ENCODE results near the gene ZNF513.
"Not testable (repeated sequence)": the region's sequence is repeated elsewhere in the genome, so short reads cannot be mapped to it uniquely, and the experiment has no call there.

Gene ZNF513, protein sequence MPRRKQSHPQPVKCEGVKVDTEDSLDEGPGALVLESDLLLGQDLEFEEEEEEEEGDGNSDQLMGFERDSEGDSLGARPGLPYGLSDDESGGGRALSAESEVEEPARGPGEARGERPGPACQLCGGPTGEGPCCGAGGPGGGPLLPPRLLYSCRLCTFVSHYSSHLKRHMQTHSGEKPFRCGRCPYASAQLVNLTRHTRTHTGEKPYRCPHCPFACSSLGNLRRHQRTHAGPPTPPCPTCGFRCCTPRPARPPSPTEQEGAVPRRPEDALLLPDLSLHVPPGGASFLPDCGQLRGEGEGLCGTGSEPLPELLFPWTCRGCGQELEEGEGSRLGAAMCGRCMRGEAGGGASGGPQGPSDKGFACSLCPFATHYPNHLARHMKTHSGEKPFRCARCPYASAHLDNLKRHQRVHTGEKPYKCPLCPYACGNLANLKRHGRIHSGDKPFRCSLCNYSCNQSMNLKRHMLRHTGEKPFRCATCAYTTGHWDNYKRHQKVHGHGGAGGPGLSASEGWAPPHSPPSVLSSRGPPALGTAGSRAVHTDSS

GRCh38 chr2:27380626-27381545, at the start of gene ZNF513:
TSS of gene ZNF513 (minus strand) at chr2:27380734. CDS start at chr2:27380526, 208 bp downstream.
- Mint-ChIP-seq H3K27me3 (no peaks in the 10 kb centered on the region), H3K27ac (peak within 1 kb of the TSS; percentile 96), H3K36me3 (peaks cover 12% of the 10 kb centered on the region), H3K4me1 (ENCODE audit: low read depth) (peaks cover 21% of the 10 kb centered on the region), H3K4me3 (peak within 1 kb of the TSS; percentile 93), H3K9me3 (ENCODE audit: low read depth) (no peaks in the 10 kb centered on the region)

DNA sequence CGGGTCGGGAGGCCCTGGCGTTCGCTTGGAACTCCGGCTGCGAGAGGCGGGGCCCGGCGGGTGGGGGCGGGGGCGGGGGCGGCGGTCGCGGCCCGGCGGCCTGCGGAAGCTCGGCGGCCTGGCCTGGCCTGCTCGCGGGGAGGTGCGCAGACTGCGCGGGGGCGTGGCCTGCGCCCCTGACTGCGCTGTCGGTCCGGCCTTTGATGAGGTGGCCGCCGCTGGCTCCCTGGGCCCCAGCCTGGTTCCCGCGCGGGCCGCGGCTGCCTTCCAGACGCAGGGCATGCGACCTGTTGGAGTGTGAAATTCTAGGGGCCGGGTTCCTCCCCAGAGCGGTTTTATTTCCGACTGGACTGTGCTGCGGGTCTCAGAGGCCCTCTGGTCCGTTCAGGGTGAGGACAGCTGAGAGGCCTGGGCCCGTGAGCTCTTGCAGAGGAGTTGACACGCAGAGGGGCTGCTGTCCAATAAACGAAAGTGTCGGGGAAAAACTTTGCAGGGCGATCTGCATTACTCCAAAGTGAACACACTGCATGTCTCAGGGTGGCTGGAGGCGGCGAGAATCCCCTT, 48.5 kb upstream of the ZNF513 start:
- Mint-ChIP-seq H3K9me3 (ENCODE audit: low read depth) (no peaks in the 10 kb centered on the region), H3K27me3 (no peaks in the 10 kb centered on the region), H3K36me3 (peaks cover 3% of the 10 kb centered on the region), H3K4me1 (ENCODE audit: low read depth) (peaks cover 43% of the 10 kb centered on the region), H3K27ac (peak overlapping the region; percentile 94), H3K4me3 (peak overlapping the region; percentile 98)

DNA sequence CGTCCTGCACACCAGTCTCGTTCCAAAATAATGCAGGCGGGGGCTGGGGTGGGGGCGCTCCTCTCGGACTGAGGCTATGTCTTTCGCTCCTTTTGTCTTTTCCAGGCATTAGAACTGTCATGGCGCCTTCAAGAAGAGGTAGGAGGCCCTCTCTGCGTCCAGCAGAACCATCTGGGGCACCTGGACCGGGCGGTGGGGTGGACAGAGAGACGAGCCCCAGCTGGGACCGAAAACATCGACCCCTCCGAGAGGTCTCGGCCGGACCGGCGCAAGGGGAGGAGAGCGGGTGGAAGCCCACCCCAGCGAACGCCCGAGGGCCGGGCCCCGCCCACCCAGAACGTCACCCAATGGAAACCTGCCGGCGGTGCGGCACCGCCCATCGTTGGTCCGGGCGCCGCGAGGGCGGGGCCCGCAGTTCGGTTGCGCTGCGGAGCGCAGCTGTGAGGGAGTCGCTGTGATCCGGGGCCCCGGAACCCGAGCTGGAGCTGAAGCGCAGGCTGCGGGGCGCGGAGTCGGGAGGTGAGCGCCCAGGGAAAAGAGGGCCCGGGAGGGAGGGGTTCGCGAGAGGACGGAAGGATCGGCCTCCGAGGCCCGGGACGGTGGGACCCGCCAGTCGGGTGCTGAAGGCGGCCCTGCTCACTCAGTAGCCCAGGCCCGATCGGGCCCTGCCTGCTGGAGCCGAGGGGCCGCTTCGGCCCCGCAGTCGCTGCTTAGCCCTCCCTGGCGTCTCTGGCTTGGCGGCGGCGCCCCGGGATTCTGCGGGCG, 47.9 kb upstream of the ZNF513 start, which contains the start of gene NRBP1:
Gene NRBP1, plus strand, starts transcription at position 419 of the 765 bp plus-strand sequence. CDS start 4,643 bp downstream, outside the sequence.
- Mint-ChIP-seq H3K4me1 (ENCODE audit: low read depth) (peaks cover 40% of the 10 kb centered on the region), H3K36me3 (no peaks in the 10 kb centered on the region), H3K27me3 (no peaks in the 10 kb centered on the region), H3K9me3 (ENCODE audit: low read depth) (no peaks in the 10 kb centered on the region), H3K27ac (peak within 1 kb of the TSS; percentile 97), H3K4me3 (peak within 1 kb of the TSS; percentile 98)

DNA sequence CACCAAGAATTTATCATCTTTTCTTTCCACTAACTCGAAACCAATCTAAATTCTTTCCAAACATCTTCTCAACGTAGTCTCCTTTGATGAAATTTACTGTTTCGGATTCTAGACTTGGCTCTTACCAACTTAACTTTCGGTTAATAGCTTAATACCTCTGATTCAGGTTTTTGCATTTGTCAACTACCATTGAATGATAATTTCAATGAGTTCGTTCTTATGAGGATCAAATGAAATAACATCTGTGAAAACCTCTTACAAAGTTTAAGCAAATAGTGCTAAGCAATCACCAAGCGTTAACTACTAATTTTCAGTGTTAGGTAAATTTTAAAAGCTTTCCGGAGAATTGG, 47.3 kb upstream of the ZNF513 start:
- Mint-ChIP-seq H3K9me3 (ENCODE audit: low read depth) (no peaks in the 10 kb centered on the region), H3K4me1 (ENCODE audit: low read depth) (peaks cover 35% of the 10 kb centered on the region), H3K27me3 (no peaks in the 10 kb centered on the region), H3K27ac (peak overlapping the region; percentile 97), H3K36me3 (no peaks in the 10 kb centered on the region), H3K4me3 (peak overlapping the region; percentile 95)

- not testable (repeated sequence) for H3K4me3 Mint-ChIP-seq; H3K27ac Mint-ChIP-seq; H3K36me3 Mint-ChIP-seq; H3K9me3 Mint-ChIP-seq (ENCODE audit: low read depth); H3K27me3 Mint-ChIP-seq
- H3K4me1 Mint-ChIP-seq (ENCODE audit: low read depth) = peaks cover 14% of the 10 kb centered on the region
Observed at GRCh38 chr2:27425039-27425438, 44.5 kb upstream of the ZNF513 start.

DNA sequence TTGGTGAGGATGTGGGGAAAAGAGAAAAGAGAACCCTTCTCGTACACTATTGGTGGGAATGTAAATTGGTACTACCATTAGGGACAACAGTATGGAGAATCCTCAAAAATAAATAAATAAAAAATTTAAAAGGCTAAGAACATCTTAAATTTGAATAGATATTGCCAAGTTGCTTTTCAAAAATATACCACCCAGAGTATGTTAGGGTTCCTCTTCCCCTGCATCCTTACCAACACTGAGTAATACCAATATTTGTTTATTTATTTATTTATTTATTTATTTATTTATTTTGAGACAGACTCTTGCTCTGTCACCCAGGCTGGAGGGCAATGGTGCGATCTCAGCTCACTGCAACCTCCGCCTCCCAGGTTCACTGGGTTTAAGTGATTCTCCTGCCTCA, 42.4 kb upstream of the ZNF513 start:
- Mint-ChIP-seq H3K27ac (no peak overlapping the region), H3K4me3 (no peak overlapping the region), H3K9me3 (ENCODE audit: low read depth) (no peaks in the 10 kb centered on the region), H3K36me3 (no peaks in the 10 kb centered on the region), H3K4me1 (ENCODE audit: low read depth) (peaks cover 5% of the 10 kb centered on the region), H3K27me3 (no peaks in the 10 kb centered on the region)

DNA sequence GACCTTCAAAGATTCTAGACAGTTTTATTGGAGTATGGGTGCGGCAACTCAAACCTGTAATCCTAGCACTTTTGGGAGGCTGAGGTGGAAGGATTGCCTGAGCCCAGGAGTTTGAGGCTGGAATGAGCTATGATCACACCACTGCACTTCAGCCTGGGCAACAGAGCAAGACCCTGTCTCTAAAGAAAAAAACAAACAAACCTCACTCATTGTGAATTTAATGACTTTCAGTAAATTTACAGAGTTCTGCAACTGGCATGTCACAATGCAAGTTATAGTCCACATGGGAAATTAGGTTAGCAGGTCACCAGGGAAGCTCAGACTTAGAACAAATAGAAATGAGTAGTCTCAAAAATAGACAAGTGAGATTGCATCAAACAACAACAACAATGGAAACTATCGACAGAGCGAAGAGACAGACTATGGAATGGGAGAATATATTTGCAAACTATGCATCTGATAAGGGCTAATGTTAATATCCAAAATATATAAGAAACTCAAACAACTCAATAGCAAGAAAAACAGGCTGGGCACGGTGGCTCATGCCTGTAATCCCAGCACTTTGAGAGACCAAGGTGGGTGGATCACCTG, 41.2 kb upstream of the ZNF513 start:
- no peaks in the 10 kb centered on the region for H3K27me3 Mint-ChIP-seq
- H3K27ac Mint-ChIP-seq = no peak overlapping the region

DNA sequence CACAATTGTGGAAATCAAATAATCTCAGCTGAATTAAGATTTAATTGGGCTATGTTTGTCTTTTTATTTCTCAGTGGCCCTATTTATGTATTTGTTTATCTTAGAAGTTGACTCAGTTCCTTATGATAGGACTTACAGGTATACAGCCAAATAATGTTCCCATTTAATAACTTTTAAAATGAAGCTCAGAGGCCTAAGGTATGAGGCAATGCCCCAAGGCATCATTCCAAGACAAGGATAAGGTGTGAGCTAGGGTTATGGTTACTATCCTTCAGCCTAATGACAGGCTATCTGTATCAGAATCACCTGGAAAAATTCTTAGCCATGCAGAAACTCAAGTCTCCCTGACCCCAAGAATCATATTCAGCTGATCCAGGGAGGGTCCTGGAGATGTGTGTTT, 40.5 kb upstream of the ZNF513 start:
- no peak overlapping the region for H3K27ac Mint-ChIP-seq
- no peaks in the 10 kb centered on the region for H3K4me1 Mint-ChIP-seq (ENCODE audit: low read depth)
- H3K4me3 Mint-ChIP-seq = no peak overlapping the region
- H3K27me3 Mint-ChIP-seq = no peaks in the 10 kb centered on the region
- H3K9me3 Mint-ChIP-seq (ENCODE audit: low read depth) = no peaks in the 10 kb centered on the region
- no peaks in the 10 kb centered on the region for H3K36me3 Mint-ChIP-seq

More for the DNA sequence above, 41.2 kb upstream of the ZNF513 start:
- Mint-ChIP-seq H3K4me3 (no peak overlapping the region), H3K9me3 (ENCODE audit: low read depth) (no peaks in the 10 kb centered on the region), H3K4me1 (ENCODE audit: low read depth) (no peaks in the 10 kb centered on the region), H3K36me3 (no peaks in the 10 kb centered on the region)

DNA sequence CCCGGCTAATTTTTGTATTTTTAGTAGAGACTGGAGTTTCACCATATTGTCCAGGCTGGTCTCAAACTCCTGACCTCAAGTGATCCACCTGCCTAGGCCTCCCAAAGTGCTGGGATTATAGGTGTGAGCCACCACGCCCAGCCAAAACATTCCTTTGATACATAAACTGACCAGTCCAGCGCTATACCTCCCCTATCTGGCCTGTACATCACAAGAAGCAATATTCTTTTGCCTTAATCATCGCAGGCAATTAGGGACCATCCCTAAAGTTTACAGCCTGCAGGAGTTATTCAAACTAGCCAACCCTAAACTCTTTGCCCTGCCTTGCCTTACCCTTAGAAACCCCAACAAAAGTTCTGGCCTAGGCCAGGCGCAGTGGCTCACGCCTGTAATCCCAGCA, 35.6 kb upstream of the ZNF513 start:
- no peaks in the 10 kb centered on the region for H3K27me3 Mint-ChIP-seq
- no peak overlapping the region for H3K27ac Mint-ChIP-seq
- peaks cover 2% of the 10 kb centered on the region for H3K36me3 Mint-ChIP-seq
- H3K9me3 Mint-ChIP-seq (ENCODE audit: low read depth) = no peaks in the 10 kb centered on the region
- peaks cover 2% of the 10 kb centered on the region for H3K4me1 Mint-ChIP-seq (ENCODE audit: low read depth)
- H3K4me3 Mint-ChIP-seq = no peak overlapping the region

DNA sequence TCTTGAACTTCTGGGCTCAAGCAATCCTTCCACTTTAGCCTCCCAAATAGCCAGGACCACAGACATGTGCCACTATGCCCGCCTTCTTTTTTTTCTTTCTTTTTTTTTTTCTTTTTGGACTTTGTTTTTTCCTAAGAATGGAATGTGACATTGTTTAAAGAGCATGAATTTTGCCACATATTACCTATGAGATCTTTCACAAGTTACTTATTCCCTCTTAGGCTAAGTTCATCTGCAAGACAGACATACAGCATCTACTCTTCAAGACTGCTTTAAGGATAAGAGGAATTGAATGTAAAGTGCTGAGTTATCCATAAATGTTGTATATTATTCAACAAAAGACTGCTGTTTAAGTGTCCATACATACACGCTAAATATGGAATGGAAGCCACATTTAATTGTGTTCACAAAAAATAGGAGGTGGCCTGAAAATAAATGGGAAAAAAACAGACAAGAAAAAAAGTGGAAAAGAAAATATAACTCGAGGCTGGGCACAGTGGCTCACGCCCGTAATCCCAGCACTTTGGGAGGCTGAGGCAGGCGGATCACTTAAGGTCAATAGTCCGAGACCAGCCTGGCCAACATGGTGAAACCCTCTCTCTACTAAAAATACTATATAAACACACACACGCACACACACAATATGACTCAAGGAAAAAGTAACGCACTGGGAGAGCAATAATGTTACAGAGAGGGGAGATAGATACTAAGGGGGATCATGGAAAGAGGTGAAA, 32.1 kb upstream of the ZNF513 start:
- no peaks in the 10 kb centered on the region for H3K27me3 Mint-ChIP-seq
- no peak overlapping the region for H3K4me3 Mint-ChIP-seq
- peaks cover 18% of the 10 kb centered on the region for H3K4me1 Mint-ChIP-seq (ENCODE audit: low read depth)
- H3K27ac Mint-ChIP-seq = no peak overlapping the region
- H3K9me3 Mint-ChIP-seq (ENCODE audit: low read depth) = no peaks in the 10 kb centered on the region
- peaks cover 2% of the 10 kb centered on the region for H3K36me3 Mint-ChIP-seq

- Mint-ChIP-seq H3K9me3 (ENCODE audit: low read depth) (no peaks in the 10 kb centered on the region), H3K4me1 (ENCODE audit: low read depth) (peaks cover 35% of the 10 kb centered on the region), H3K36me3 (peaks cover 4% of the 10 kb centered on the region), H3K27ac (peak within 1 kb of the TSS; percentile 93), H3K4me3 (peak within 1 kb of the TSS; percentile 95), H3K27me3 (no peaks in the 10 kb centered on the region)
Observed at GRCh38 chr2:27409321-27410073, 29.0 kb upstream of the ZNF513 start, which contains the start of gene PPM1G. TSS of gene PPM1G (minus strand) at chr2:27409591. CDS start at chr2:27409422, 169 bp downstream.

- Mint-ChIP-seq H3K4me3 (peak overlapping the region; percentile 95), H3K9me3 (ENCODE audit: low read depth) (no peaks in the 10 kb centered on the region), H3K27me3 (no peaks in the 10 kb centered on the region), H3K4me1 (ENCODE audit: low read depth) (peaks cover 38% of the 10 kb centered on the region), H3K27ac (peak overlapping the region; percentile 88), H3K36me3 (peaks cover 4% of the 10 kb centered on the region)
Observed at GRCh38 chr2:27408601-27409320, 28.2 kb upstream of the ZNF513 start.
